Left renal pelvis (tissue), 4 donors: Measurements from ENCODE around the gene PRKN. TPM values are rescaled to one million over a fixed set of nuclear protein-coding genes. Genes with fewer than 3 reads are reported as not detected.

Experiments used
- DNase-seq, 4 donors: peaks; one replicate each; pipeline ENCODE4 v3.0.0-alpha.2; 2013; ENCODE audit warnings: low read depth in 4 of 4, low spot score in 3 of 4
- polyA plus RNA-seq, 4 donors: library from polyadenylated mRNA; unstranded; fragments of 120-200 nt; gene quantifications; one replicate each; pipeline ENCODE4 v1.2.1, GENCODE V29; 2013; ENCODE audit not compliant: insufficient read length in 4 of 4

Gene PRKN
- polyA plus RNA-seq, 4 donors, result 1.5 to 11.9 (median 9.8) TPM

GRCh38 chr6:161459008-161459615, 1268.5 kb downstream of the PRKN start:
- DNase-seq, result no peak

- DNase-seq, result no peak
These were observed 1269.2 kb downstream of the PRKN start for GRCh38 chr6:161458201-161458951.

- no peak for DNase-seq
These were observed 1271.7 kb downstream of the PRKN start for GRCh38 chr6:161455848-161456247.

GRCh38 chr6:161453558-161453957, 1274.0 kb downstream of the PRKN start:
- no peak for DNase-seq

GRCh38 chr6:161452241-161452640, 1275.3 kb downstream of the PRKN start:
- DNase-seq, result no peak

GRCh38 chr6:161449521-161449920, 1278.0 kb downstream of the PRKN start:
- DNase-seq, result no peak

GRCh38 chr6:161446949-161447348, 1280.6 kb downstream of the PRKN start:
- no peak for DNase-seq

- no peak for DNase-seq
These were observed 1281.2 kb downstream of the PRKN start for GRCh38 chr6:161446296-161446925.

GRCh38 chr6:161445021-161445799, 1282.4 kb downstream of the PRKN start:
- DNase-seq, result no peak

GRCh38 chr6:161444464-161444863, 1283.1 kb downstream of the PRKN start:
- DNase-seq, result no peak

- no peak for DNase-seq
These were observed 1283.7 kb downstream of the PRKN start for GRCh38 chr6:161443848-161444247.

GRCh38 chr6:161442420-161442819, 1285.1 kb downstream of the PRKN start:
- no peak for DNase-seq

GRCh38 chr6:161440299-161440698, 1287.3 kb downstream of the PRKN start:
- no peak for DNase-seq

- no peak for DNase-seq
These were observed 1288.5 kb downstream of the PRKN start for GRCh38 chr6:161439093-161439492.

GRCh38 chr6:161438430-161439030, 1289.0 kb downstream of the PRKN start:
- DNase-seq, result no peak

- DNase-seq, result no peak
These were observed 1289.7 kb downstream of the PRKN start for GRCh38 chr6:161437851-161438250.

- DNase-seq, result no peak
These were observed 1291.3 kb downstream of the PRKN start for GRCh38 chr6:161436106-161436876.

- no peak for DNase-seq
These were observed 1291.9 kb downstream of the PRKN start for GRCh38 chr6:161435748-161436070.

GRCh38 chr6:161434921-161435747, 1292.4 kb downstream of the PRKN start:
- no peak for DNase-seq
